K562 (cell line): Measurements from ENCODE around the gene ALG12. TPM values are rescaled to one million over a fixed set of nuclear protein-coding genes. Genes with fewer than 3 reads are reported as not detected.

ENCODE experiments used
- BHLHE40 ChIP-seq: IDR thresholded peaks from 2 replicates; pipeline ENCODE4 v1.6.1; 2011; ENCODE audit warnings: low read length, improper control_type of control experiment
- BMI1 ChIP-seq: fragments of 150-350 bp; IDR thresholded peaks from 2 replicates; pipeline ENCODE4 v1.6.1; 2014; ENCODE audit warnings: low read length
- L3MBTL2 ChIP-seq: fragments of 450-650 bp; IDR thresholded peaks from 2 replicates; pipeline ENCODE4 v1.6.1; 2016; ENCODE audit warnings: mild to moderate bottlenecking, moderate library complexity
- MYC ChIP-seq, 2 experiments: fragments of 250-450 bp in 1 of 2; sonication (Bioruptor Pico) in 1 of 2; IDR thresholded peaks; 2 replicates each; pipeline versions ENCODE4 v1.5.1 to v1.6.1; 2012 to 2021; ENCODE audit warnings: low read depth in 2 of 2, borderline replicate concordance in 1 of 2, improper control_type of control experiment in 1 of 2, low read length in 1 of 2, mild to moderate bottlenecking in 1 of 2, moderate library complexity in 1 of 2
- NR3C1 ChIP-seq: sonication (generic); formaldehyde crosslinking; IDR thresholded peaks from 2 replicates; pipeline ENCODE4 v1.8.1; 2022; ENCODE audit warnings: missing genetic modification reagents
- SMAD2 ChIP-seq: fragments of 150-350 bp; IDR thresholded peaks from 2 replicates; pipeline ENCODE4 v1.6.1; 2014; ENCODE audit warnings: low read depth, mild to moderate bottlenecking, low read length
- WHSC1 ChIP-seq: IDR thresholded peaks from one replicate; pipeline ENCODE4 v1.6.1; 2012; ENCODE audit warnings: low read length, control low read depth, inconsistent platforms
- ZC3H4 ChIP-seq: sonication (generic); formaldehyde crosslinking; IDR thresholded peaks from 2 replicates; pipeline ENCODE4 v1.9.0; 2021; ENCODE audit warnings: missing genetic modification reagents, borderline replicate concordance
- ZNF133 ChIP-seq: fragments of 250-450 bp; sonication (Bioruptor Pico); IDR thresholded peaks from 2 replicates; pipeline ENCODE4 v1.4.0; 2020; ENCODE audit warnings: mild to moderate bottlenecking
- ZSCAN32 ChIP-seq: fragments of 450-650 bp; formaldehyde crosslinking; IDR thresholded peaks from 2 replicates; pipeline ENCODE4 v1.4.0; 2020; ENCODE audit warnings: mild to moderate bottlenecking, moderate library complexity
- polyA plus RNA-seq, 8 experiments: library from polyadenylated mRNA; depleted of rRNA in 4 of 8; stranded (reverse) in 5 of 8; unstranded in 3 of 8; fragments of >200 nt; fragmentation: Nextera tagmentation in 2 of 8; fragmentation: Illumina TruSeq in 1 of 8; extraction: Ambion mirVana in 2 of 8; extraction: Trizol in 1 of 8; gene quantifications; 2 replicates each; pipeline versions ENCODE4 v1.2.1 to v1.2.3, GENCODE V29; 2011 to 2014; ENCODE audit warnings: inconsistent platforms in 1 of 8, missing spikeins in 1 of 8
- total RNA-seq, 7 experiments: library from RNA; depleted of rRNA in 6 of 7; stranded (reverse); fragments of >200 nt in 6 of 7; fragmentation: Illumina TruSeq in 2 of 7; extraction: Trizol in 2 of 7; gene quantifications; 2 replicates each; pipeline versions ENCODE4 v1.2.1 to v1.2.3, GENCODE V29; 2011 to 2021; ENCODE audit warnings: low replicate concordance in 1 of 7
- TF ChIP-seq, protein P1 (sequence below): sonication (generic); formaldehyde crosslinking; IDR thresholded peaks from 2 replicates; pipeline ENCODE4 v1.4.0; 2020; ENCODE audit warnings: mild to moderate bottlenecking, missing genetic modification reagents
- TF ChIP-seq, protein P2 (sequence below): IDR thresholded peaks from 2 replicates; pipeline ENCODE4 v1.6.1; 2011; ENCODE audit not compliant: insufficient read length; ENCODE audit errors: extremely low read depth
- TF ChIP-seq, protein P3 (sequence below): fragments of 250-450 bp; sonication (Bioruptor Pico); IDR thresholded peaks from 2 replicates; pipeline ENCODE4 v1.4.0; 2020; ENCODE audit warnings: mild to moderate bottlenecking, moderate library complexity, borderline replicate concordance
- TF ChIP-seq, protein P4 (sequence below): sonication (generic); formaldehyde crosslinking; IDR thresholded peaks from 2 replicates; pipeline ENCODE4 v1.8.0; 2022; ENCODE audit warnings: mild to moderate bottlenecking, missing genetic modification reagents
- TF ChIP-seq, protein P5 (sequence below): sonication (generic); formaldehyde crosslinking; IDR thresholded peaks from 2 replicates; pipeline ENCODE4 v1.8.0; 2022; ENCODE audit warnings: mild to moderate bottlenecking, low read depth, missing genetic modification reagents
- TF ChIP-seq, protein P6 (sequence below): IDR thresholded peaks from 2 replicates; pipeline ENCODE4 v1.6.1; 2011; ENCODE audit warnings: borderline replicate concordance, low read depth, mild to moderate bottlenecking, moderate library complexity, low read length; ENCODE audit not compliant: insufficient read depth, poor library complexity, severe bottlenecking

Gene ALG12
- total and polyA plus RNA-seq, 9 of the 15 experiments (the other 6 are each of a cell fraction or from before 2014, with no cell fraction given): 0.20 to 8.5 (median 3.4) TPM

DNA sequence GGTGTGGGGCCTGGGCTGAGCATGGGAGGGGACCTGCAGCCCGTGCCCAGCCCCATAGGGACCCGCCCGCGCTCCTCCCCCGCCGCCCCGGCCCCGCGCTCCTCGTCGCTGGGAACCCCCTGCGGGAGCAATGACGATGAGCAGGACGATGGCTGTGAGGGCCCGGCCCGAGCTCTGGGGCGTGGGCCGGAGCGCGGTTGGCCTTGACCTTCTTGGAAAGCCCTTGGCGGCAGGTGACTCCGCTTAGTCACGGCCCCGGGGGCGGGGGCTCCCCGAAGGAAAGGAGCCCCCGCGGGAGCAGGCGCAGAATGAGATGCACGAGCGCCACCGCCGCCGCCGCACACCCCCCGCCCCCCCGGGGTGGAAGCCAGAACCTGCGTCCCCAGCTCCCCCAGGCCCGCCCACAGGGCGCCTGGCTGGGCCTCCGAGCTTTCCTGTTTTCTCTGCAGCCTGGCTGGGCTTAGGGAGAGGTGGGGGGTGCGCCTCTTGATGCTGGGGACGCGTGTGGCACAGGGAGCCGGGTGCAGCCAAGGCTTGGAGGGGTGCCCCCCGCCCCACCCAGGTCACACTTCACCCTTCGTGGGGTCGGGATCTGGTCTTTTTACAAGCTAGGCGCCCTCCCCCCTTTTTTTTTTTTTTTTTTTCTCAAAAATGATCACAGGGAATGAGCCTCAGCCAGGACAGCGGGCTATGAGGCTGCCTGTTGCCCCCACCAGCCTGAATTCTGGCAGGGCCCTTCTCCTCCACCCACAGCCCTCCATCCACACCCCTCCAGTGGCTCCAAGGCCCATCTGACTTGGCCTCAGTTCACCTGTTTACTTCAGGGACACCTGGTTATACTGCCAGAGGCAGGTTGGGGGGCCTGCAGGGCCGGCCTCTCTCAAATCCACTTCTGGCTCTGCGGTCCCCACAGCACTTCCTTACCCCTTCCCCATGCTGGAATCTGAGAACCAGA is 18.1 kb upstream of the ALG12 start (continued):
- TF ChIP-seq, protein P1, sequence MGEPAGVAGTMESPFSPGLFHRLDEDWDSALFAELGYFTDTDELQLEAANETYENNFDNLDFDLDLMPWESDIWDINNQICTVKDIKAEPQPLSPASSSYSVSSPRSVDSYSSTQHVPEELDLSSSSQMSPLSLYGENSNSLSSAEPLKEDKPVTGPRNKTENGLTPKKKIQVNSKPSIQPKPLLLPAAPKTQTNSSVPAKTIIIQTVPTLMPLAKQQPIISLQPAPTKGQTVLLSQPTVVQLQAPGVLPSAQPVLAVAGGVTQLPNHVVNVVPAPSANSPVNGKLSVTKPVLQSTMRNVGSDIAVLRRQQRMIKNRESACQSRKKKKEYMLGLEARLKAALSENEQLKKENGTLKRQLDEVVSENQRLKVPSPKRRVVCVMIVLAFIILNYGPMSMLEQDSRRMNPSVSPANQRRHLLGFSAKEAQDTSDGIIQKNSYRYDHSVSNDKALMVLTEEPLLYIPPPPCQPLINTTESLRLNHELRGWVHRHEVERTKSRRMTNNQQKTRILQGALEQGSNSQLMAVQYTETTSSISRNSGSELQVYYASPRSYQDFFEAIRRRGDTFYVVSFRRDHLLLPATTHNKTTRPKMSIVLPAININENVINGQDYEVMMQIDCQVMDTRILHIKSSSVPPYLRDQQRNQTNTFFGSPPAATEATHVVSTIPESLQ (CRISPR knock-in tag): no peak
- TF ChIP-seq L3MBTL2 (no peak), SMAD2 (no peak), ZC3H4 (CRISPR knock-in tag) (no peak), WHSC1 (no peak), ZSCAN32 (CRISPR knock-in tag) (no peak), BHLHE40 (peak; percentile 96), NR3C1 (CRISPR knock-in tag) (no peak), MYC (IDR thresholded peaks at IDR 0.05; ENCODE audit: low read depth, low read length) (peak; percentile 57; the same call in 1 of the 2 replicates), MYC (CRISPR knock-in tag; IDR thresholded peaks at IDR 0.05; ENCODE audit: borderline replicate concordance, low read depth) (no peak), ZNF133 (CRISPR knock-in tag) (no peak), BMI1 (no peak)
- TF ChIP-seq, protein P2, sequence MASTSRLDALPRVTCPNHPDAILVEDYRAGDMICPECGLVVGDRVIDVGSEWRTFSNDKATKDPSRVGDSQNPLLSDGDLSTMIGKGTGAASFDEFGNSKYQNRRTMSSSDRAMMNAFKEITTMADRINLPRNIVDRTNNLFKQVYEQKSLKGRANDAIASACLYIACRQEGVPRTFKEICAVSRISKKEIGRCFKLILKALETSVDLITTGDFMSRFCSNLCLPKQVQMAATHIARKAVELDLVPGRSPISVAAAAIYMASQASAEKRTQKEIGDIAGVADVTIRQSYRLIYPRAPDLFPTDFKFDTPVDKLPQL: no peak
- TF ChIP-seq, protein P3, sequence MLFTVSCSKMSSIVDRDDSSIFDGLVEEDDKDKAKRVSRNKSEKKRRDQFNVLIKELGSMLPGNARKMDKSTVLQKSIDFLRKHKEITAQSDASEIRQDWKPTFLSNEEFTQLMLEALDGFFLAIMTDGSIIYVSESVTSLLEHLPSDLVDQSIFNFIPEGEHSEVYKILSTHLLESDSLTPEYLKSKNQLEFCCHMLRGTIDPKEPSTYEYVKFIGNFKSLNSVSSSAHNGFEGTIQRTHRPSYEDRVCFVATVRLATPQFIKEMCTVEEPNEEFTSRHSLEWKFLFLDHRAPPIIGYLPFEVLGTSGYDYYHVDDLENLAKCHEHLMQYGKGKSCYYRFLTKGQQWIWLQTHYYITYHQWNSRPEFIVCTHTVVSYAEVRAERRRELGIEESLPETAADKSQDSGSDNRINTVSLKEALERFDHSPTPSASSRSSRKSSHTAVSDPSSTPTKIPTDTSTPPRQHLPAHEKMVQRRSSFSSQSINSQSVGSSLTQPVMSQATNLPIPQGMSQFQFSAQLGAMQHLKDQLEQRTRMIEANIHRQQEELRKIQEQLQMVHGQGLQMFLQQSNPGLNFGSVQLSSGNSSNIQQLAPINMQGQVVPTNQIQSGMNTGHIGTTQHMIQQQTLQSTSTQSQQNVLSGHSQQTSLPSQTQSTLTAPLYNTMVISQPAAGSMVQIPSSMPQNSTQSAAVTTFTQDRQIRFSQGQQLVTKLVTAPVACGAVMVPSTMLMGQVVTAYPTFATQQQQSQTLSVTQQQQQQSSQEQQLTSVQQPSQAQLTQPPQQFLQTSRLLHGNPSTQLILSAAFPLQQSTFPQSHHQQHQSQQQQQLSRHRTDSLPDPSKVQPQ (CRISPR knock-in tag): no peak
- TF ChIP-seq, protein P4, sequence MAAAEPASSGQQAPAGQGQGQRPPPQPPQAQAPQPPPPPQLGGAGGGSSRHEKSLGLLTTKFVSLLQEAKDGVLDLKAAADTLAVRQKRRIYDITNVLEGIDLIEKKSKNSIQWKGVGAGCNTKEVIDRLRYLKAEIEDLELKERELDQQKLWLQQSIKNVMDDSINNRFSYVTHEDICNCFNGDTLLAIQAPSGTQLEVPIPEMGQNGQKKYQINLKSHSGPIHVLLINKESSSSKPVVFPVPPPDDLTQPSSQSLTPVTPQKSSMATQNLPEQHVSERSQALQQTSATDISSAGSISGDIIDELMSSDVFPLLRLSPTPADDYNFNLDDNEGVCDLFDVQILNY (CRISPR knock-in tag): no peak
- TF ChIP-seq, protein P5, sequence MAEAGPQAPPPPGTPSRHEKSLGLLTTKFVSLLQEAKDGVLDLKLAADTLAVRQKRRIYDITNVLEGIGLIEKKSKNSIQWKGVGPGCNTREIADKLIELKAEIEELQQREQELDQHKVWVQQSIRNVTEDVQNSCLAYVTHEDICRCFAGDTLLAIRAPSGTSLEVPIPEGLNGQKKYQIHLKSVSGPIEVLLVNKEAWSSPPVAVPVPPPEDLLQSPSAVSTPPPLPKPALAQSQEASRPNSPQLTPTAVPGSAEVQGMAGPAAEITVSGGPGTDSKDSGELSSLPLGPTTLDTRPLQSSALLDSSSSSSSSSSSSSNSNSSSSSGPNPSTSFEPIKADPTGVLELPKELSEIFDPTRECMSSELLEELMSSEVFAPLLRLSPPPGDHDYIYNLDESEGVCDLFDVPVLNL (CRISPR knock-in tag): no peak
- TF ChIP-seq, protein P6, sequence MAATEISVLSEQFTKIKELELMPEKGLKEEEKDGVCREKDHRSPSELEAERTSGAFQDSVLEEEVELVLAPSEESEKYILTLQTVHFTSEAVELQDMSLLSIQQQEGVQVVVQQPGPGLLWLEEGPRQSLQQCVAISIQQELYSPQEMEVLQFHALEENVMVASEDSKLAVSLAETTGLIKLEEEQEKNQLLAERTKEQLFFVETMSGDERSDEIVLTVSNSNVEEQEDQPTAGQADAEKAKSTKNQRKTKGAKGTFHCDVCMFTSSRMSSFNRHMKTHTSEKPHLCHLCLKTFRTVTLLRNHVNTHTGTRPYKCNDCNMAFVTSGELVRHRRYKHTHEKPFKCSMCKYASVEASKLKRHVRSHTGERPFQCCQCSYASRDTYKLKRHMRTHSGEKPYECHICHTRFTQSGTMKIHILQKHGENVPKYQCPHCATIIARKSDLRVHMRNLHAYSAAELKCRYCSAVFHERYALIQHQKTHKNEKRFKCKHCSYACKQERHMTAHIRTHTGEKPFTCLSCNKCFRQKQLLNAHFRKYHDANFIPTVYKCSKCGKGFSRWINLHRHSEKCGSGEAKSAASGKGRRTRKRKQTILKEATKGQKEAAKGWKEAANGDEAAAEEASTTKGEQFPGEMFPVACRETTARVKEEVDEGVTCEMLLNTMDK: no peak
